ENCODE measurements around the gene SETD5. TPM values are rescaled to one million over a fixed set of nuclear protein-coding genes. Genes with fewer than 3 reads are reported as not detected.

The SETD5 gene
- total RNA-seq, 1 donor from 2014 or later, result 198 TPM

- TF ChIP-seq CTCF (conservative IDR thresholded peaks at IDR 0.05), result no peak
- Mint-ChIP-seq H3K36me3 (ENCODE audit: low read depth) (peaks cover 6% of the 10 kb centered on the region), H3K4me1 (peaks cover 74% of the 10 kb centered on the region), H3K27me3 (ENCODE audit: low read depth) (peaks cover 13% of the 10 kb centered on the region), H3K27ac (ENCODE audit: unreplicated experiment) (peak overlapping the region; percentile 99), H3K9me3 (no peaks in the 10 kb centered on the region), H3K4me3 (peak overlapping the region; percentile 96)
- no peak for DNase-seq (ENCODE audit: low read depth, low spot score)
Observed at GRCh38 chr3:9397906-9398699, 688 bp downstream of the SETD5 start.

GRCh38 chr3:9398700-9399336 lies 1.4 kb downstream of the SETD5 start:
- Mint-ChIP-seq H3K36me3 (ENCODE audit: low read depth) (peaks cover 6% of the 10 kb centered on the region), H3K4me3 (peak overlapping the region; percentile 96), H3K27ac (ENCODE audit: unreplicated experiment) (peak overlapping the region; percentile 99), H3K27me3 (ENCODE audit: low read depth) (peaks cover 13% of the 10 kb centered on the region), H3K9me3 (no peaks in the 10 kb centered on the region), H3K4me1 (peaks cover 77% of the 10 kb centered on the region)
- no peak for DNase-seq (ENCODE audit: low read depth, low spot score)
- TF ChIP-seq CTCF (conservative IDR thresholded peaks at IDR 0.05), result no peak

GRCh38 chr3:9399337-9399703 lies 1.9 kb downstream of the SETD5 start:
- Mint-ChIP-seq H3K4me3 (peak overlapping the region; percentile 96), H3K36me3 (ENCODE audit: low read depth) (peaks cover 6% of the 10 kb centered on the region), H3K27ac (ENCODE audit: unreplicated experiment) (peak overlapping the region; percentile 94), H3K27me3 (ENCODE audit: low read depth) (peaks cover 13% of the 10 kb centered on the region), H3K4me1 (peaks cover 75% of the 10 kb centered on the region), H3K9me3 (no peaks in the 10 kb centered on the region)
- DNase-seq (ENCODE audit: low read depth, low spot score), result no peak
- no peak for TF ChIP-seq CTCF (conservative IDR thresholded peaks at IDR 0.05)

- no peak for TF ChIP-seq CTCF (conservative IDR thresholded peaks at IDR 0.05)
- H3K4me1 Mint-ChIP-seq, result peaks cover 75% of the 10 kb centered on the region
Observed at GRCh38 chr3:9399746-9400145, 2.3 kb downstream of the SETD5 start.

GRCh38 chr3:9400616-9401015 lies 3.2 kb downstream of the SETD5 start:
- DNase-seq (ENCODE audit: low read depth, low spot score), result no peak

More at GRCh38 chr3:9399746-9400145, 2.3 kb downstream of the SETD5 start:
- peak overlapping the region; percentile 96 for H3K4me3 Mint-ChIP-seq
- H3K27ac Mint-ChIP-seq (ENCODE audit: unreplicated experiment), result peak overlapping the region; percentile 94
- H3K9me3 Mint-ChIP-seq, result no peaks in the 10 kb centered on the region
- H3K36me3 Mint-ChIP-seq (ENCODE audit: low read depth), result peaks cover 6% of the 10 kb centered on the region
- peaks cover 13% of the 10 kb centered on the region for H3K27me3 Mint-ChIP-seq (ENCODE audit: low read depth)
- peak; percentile 40 for DNase-seq (ENCODE audit: low read depth, low spot score)

More at GRCh38 chr3:9400616-9401015, 3.2 kb downstream of the SETD5 start:
- no peak for TF ChIP-seq CTCF (conservative IDR thresholded peaks at IDR 0.05)
- H3K27ac Mint-ChIP-seq (ENCODE audit: unreplicated experiment), result no peak overlapping the region
- no peaks in the 10 kb centered on the region for H3K9me3 Mint-ChIP-seq
- H3K27me3 Mint-ChIP-seq (ENCODE audit: low read depth), result peaks cover 13% of the 10 kb centered on the region
- peaks cover 73% of the 10 kb centered on the region for H3K4me1 Mint-ChIP-seq
- H3K36me3 Mint-ChIP-seq (ENCODE audit: low read depth), result peaks cover 6% of the 10 kb centered on the region
- peak overlapping the region; percentile 96 for H3K4me3 Mint-ChIP-seq
